ENCODE results near the gene VTCN1.

GRCh38 chr1:117180147-117180967 lies 30.4 kb downstream of the VTCN1 start:
- no peak for TF ChIP-seq CTCF (IDR thresholded peaks at IDR 0.05)
- no peak for TF ChIP-seq POLR2A (IDR thresholded peaks at IDR 0.05)
